CD14-positive monocyte (primary cell): ENCODE measurements around the gene GLYR1. TPM values are rescaled to one million over a fixed set of nuclear protein-coding genes. Genes with fewer than 3 reads are reported as not detected.

ENCODE experiments used
- DNase-seq, 3 donors: peaks; one replicate each; pipeline ENCODE4 v3.0.0-alpha.2; 2011 to 2022
- H2AFZ ChIP-seq: 2 replicates; pipeline ENCODE4 v1.6.0; 2012; ENCODE audit warnings: mild to moderate bottlenecking, low read depth, low read length, inconsistent platforms; ENCODE audit not compliant: insufficient read depth, poor library complexity, severe bottlenecking
- H3K27ac ChIP-seq, 2 donors: 1 replicate in 1 of 2; 2 replicates in 1 of 2; pipeline ENCODE4 v1.5.1; 2012 to 2013; ENCODE audit warnings: low read length in 2 of 2, control low read depth in 1 of 2, inconsistent platforms in 1 of 2, low read depth in 1 of 2, mild to moderate bottlenecking in 1 of 2
- H3K27me3 ChIP-seq, 2 donors: one replicate each; pipeline versions ENCODE4 v1.6.0 to v1.6.1; 2011 to 2013; ENCODE audit warnings: low read length in 2 of 2; ENCODE audit not compliant: control insufficient read depth in 2 of 2, insufficient read depth in 2 of 2
- H3K36me3 ChIP-seq, 2 donors: replicated peaks in 1 of 2; 1 replicate in 1 of 2; 2 replicates in 1 of 2; pipeline versions ENCODE4 v1.5.1 to v1.6.1; 2012 to 2013; ENCODE audit warnings: low read length in 2 of 2, control low read depth in 1 of 2, inconsistent platforms in 1 of 2, mild to moderate bottlenecking in 1 of 2; ENCODE audit not compliant: insufficient read depth in 2 of 2, control insufficient read depth in 1 of 2
- H3K4me1 ChIP-seq, 2 donors: 1 replicate in 1 of 2; 2 replicates in 1 of 2; pipeline versions ENCODE4 v1.5.1 to v1.6.1; 2012 to 2013; ENCODE audit warnings: low read length in 2 of 2, control low read depth in 1 of 2, inconsistent platforms in 1 of 2, mild to moderate bottlenecking in 1 of 2, moderate library complexity in 1 of 2; ENCODE audit not compliant: insufficient read depth in 2 of 2, control insufficient read depth in 1 of 2
- H3K4me2 ChIP-seq: replicated peaks from 2 replicates; pipeline ENCODE3; 2012; ENCODE audit warnings: low read length, moderate library complexity, mild to moderate bottlenecking; ENCODE audit not compliant: poor library complexity, severe bottlenecking; ENCODE audit errors: extremely low read depth
- H3K4me3 ChIP-seq, 3 experiments: fragments of 200-600 bp in 1 of 3; sonication (generic) in 1 of 3; replicated peaks in 1 of 3; 1 replicate in 2 of 3; 2 replicates in 1 of 3; pipeline ENCODE4 v1.5.1; 2011 to 2013; ENCODE audit warnings: low read length in 3 of 3, mild to moderate bottlenecking in 3 of 3, control low read depth in 2 of 3, low read depth in 2 of 3, inconsistent platforms in 1 of 3, moderate library complexity in 1 of 3
- H3K79me2 ChIP-seq: 2 replicates; pipeline ENCODE4 v1.6.0; 2012; ENCODE audit warnings: mild to moderate bottlenecking, control low read depth, inconsistent platforms, low read length, moderate library complexity; ENCODE audit not compliant: insufficient read depth
- H3K9ac ChIP-seq: 2 replicates; pipeline ENCODE4 v1.6.0; 2017; ENCODE audit warnings: low read length, mild to moderate bottlenecking; ENCODE audit not compliant: insufficient read depth, poor library complexity, severe bottlenecking
- H3K9me3 ChIP-seq, 2 donors: replicated peaks in 1 of 2; 1 replicate in 1 of 2; 2 replicates in 1 of 2; pipeline versions ENCODE4 v1.5.1 to v1.6.1; 2012 to 2013; ENCODE audit warnings: low read length in 2 of 2, control low read depth in 1 of 2; ENCODE audit not compliant: control insufficient read depth in 1 of 2, insufficient read depth in 1 of 2
- H4K20me1 ChIP-seq: 2 replicates; pipeline ENCODE4 v1.6.0; 2012; ENCODE audit warnings: mild to moderate bottlenecking, low read length, control low read depth, moderate library complexity; ENCODE audit not compliant: insufficient read depth
- H3K27ac Mint-ChIP-seq, 7 donors: one replicate each; pipeline ENCODE4 v1.8.0; 2020; ENCODE audit warnings: mild to moderate bottlenecking in 7 of 7, mixed read lengths in 7 of 7, moderate library complexity in 6 of 7, inconsistent platforms in 2 of 7
- H3K27me3 Mint-ChIP-seq, 3 donors: one replicate each; pipeline ENCODE4 v1.8.0; 2021 to 2022; ENCODE audit warnings: low read depth in 3 of 3, mild to moderate bottlenecking in 3 of 3, mixed read lengths in 3 of 3, moderate library complexity in 3 of 3, inconsistent platforms in 1 of 3
- H3K36me3 Mint-ChIP-seq, 2 donors: one replicate each; pipeline ENCODE4 v1.8.0; 2020; ENCODE audit warnings: mixed read lengths in 2 of 2, inconsistent platforms in 1 of 2, mild to moderate bottlenecking in 1 of 2
- H3K4me1 Mint-ChIP-seq: one replicate; pipeline ENCODE4 v1.8.0; 2020; ENCODE audit warnings: mild to moderate bottlenecking, mixed read lengths
- H3K4me3 Mint-ChIP-seq, 2 donors: one replicate each; pipeline ENCODE4 v1.8.0; 2020; ENCODE audit warnings: mild to moderate bottlenecking in 2 of 2, mixed read lengths in 2 of 2, moderate library complexity in 1 of 2
- H3K9me3 Mint-ChIP-seq, 7 donors: one replicate each; pipeline ENCODE4 v1.8.0; 2020 to 2022; ENCODE audit warnings: mixed read lengths in 7 of 7, mild to moderate bottlenecking in 6 of 7, moderate library complexity in 6 of 7, inconsistent platforms in 2 of 7
- CTCF ChIP-seq: fragments of 200-600 bp; IDR thresholded peaks from one replicate; pipeline ENCODE4 v1.8.0; 2022; ENCODE audit warnings: antibody characterized with exemption, mild to moderate bottlenecking
- WGBS: methylation state at CpG from one replicate; pipeline ENCODE4 v1.1.5; 2013; ENCODE audit warnings: missing lambda C conversion rate; ENCODE audit not compliant: insufficient coverage; 5-methylcytosine and 5-hydroxymethylcytosine counted together
- intact Hi-C, 2 donors: fragments of 100-400 bp; cut with micrococcal nuclease; formaldehyde crosslinking; loops; one replicate each; pipeline versions ENCODE4 v1.15.0 to v1.15.1; 2023
- polyA plus RNA-seq, 3 donors: library from polyadenylated mRNA; depleted of rRNA in 1 of 3; unstranded in 2 of 3; stranded (reverse) in 1 of 3; fragments of 300-500 nt in 2 of 3; fragments of >200 nt in 1 of 3; fragmentation: Illumina TruSeq in 2 of 3; gene quantifications; 1 replicate in 2 of 3; 2 replicates in 1 of 3; pipeline ENCODE4 v1.2.3, GENCODE V29; 2012 to 2021

GLYR1 gene
- polyA plus RNA-seq, 3 donors: 34.2 to 41.9 (median 39.3) TPM

- no peak overlapping the region for H3K4me3 ChIP-seq
- peaks cover 60% of the 10 kb centered on the region for H3K79me2 ChIP-seq
- H3K36me3 ChIP-seq: peaks cover 86 to 97% of the 10 kb centered on the region in 2 donors
- H3K4me2 ChIP-seq: no peak overlapping the region
- WGBS: 94% methylated on average over 5 of the region's 5 CpGs
- H2AFZ ChIP-seq: no peak overlapping the region
- H3K27ac Mint-ChIP-seq: peak overlapping the region in 1 of 7 donors; percentile 12
- no peak for TF ChIP-seq CTCF
- H4K20me1 ChIP-seq: peaks cover 57% of the 10 kb centered on the region
- no peak overlapping the region for H3K4me3 Mint-ChIP-seq
- no peak overlapping the region for H3K9ac ChIP-seq
- intact Hi-C loops: loop anchor here in 1 of 2 donors (10.0 kb wide), 1 partner anchor 115 kb away; the partner anchor contains the start of gene SEC14L5
- H3K36me3 Mint-ChIP-seq: peaks cover 82 to 96% of the 10 kb centered on the region in 2 donors
- H3K27me3 Mint-ChIP-seq: peaks cover 0 to 2% (median 0%) of the 10 kb centered on the region in 3 donors
- H3K27me3 ChIP-seq: no peaks in the 10 kb centered on the region
- H3K9me3 Mint-ChIP-seq: no peaks in the 10 kb centered on the region
- no peak overlapping the region for H3K27ac ChIP-seq
- H3K9me3 ChIP-seq: no peaks in the 10 kb centered on the region
- DNase-seq: no peak
- H3K4me1 ChIP-seq: no peaks in the 10 kb centered on the region
- H3K4me1 Mint-ChIP-seq: no peaks in the 10 kb centered on the region
These were observed 7.1 kb downstream of the GLYR1 start for GRCh38 chr16:4839942-4840341.

- TF ChIP-seq CTCF: no peak
- intact Hi-C loops: no loop called here
- Histone ChIP-seq H3K27ac (no peak overlapping the region), H4K20me1 (peaks cover 66% of the 10 kb centered on the region), H3K9me3 (no peaks in the 10 kb centered on the region), H3K4me1 (no peaks in the 10 kb centered on the region), H2AFZ (no peak overlapping the region), H3K27me3 (no peaks in the 10 kb centered on the region), H3K4me3 (no peak overlapping the region), H3K9ac (no peak overlapping the region), H3K4me2 (no peak overlapping the region), H3K79me2 (peaks cover 61% of the 10 kb centered on the region), H3K36me3 (peaks cover 85 to 97% of the 10 kb centered on the region in 2 donors)
- no peak overlapping the region for H3K4me3 Mint-ChIP-seq
- no peak for DNase-seq
- peaks cover 74 to 96% of the 10 kb centered on the region in 2 donors for H3K36me3 Mint-ChIP-seq
- peak overlapping the region in 2 of 7 donors; percentile 11 to 77 for H3K27ac Mint-ChIP-seq
- H3K27me3 Mint-ChIP-seq: peaks cover 0 to 3% (median 0%) of the 10 kb centered on the region in 3 donors
- WGBS: 71% methylated on average over 2 of the region's 13 CpGs
- H3K9me3 Mint-ChIP-seq: no peaks in the 10 kb centered on the region
- peaks cover 4% of the 10 kb centered on the region for H3K4me1 Mint-ChIP-seq
These were observed 9.2 kb downstream of the GLYR1 start for GRCh38 chr16:4837733-4838501.
